ENCODE results near the gene RMND5A.

DNA sequence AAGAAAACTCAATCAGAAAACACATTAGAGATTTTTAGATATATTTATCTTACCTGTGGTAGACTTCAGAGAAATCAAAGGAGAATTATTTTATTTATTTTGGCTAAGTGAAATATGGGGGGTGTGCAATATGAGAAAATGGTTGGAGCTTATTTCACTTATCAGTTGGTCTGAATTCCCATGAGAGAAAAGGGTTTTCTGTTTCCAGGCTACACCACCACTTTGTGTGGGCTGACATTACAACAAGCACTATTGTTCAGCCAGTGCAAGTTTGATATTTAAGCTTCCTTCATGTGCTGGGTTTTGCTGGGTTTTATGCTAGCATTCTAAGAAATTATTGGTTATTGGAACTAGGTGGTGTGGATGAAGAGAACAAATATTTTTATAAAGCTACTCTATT, 33.5 kb downstream of the RMND5A start:
- TF ChIP-seq, protein P1, sequence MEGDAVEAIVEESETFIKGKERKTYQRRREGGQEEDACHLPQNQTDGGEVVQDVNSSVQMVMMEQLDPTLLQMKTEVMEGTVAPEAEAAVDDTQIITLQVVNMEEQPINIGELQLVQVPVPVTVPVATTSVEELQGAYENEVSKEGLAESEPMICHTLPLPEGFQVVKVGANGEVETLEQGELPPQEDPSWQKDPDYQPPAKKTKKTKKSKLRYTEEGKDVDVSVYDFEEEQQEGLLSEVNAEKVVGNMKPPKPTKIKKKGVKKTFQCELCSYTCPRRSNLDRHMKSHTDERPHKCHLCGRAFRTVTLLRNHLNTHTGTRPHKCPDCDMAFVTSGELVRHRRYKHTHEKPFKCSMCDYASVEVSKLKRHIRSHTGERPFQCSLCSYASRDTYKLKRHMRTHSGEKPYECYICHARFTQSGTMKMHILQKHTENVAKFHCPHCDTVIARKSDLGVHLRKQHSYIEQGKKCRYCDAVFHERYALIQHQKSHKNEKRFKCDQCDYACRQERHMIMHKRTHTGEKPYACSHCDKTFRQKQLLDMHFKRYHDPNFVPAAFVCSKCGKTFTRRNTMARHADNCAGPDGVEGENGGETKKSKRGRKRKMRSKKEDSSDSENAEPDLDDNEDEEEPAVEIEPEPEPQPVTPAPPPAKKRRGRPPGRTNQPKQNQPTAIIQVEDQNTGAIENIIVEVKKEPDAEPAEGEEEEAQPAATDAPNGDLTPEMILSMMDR (IDR thresholded peaks at IDR 0.05) = no peak
- no peak for TF ChIP-seq POLR2A (IDR thresholded peaks at IDR 0.05)
- no peak for TF ChIP-seq POLR2AphosphoS5 (IDR thresholded peaks at IDR 0.05)
